IMR-90 (cell line): ENCODE data around the gene ABCA7. TPM values are rescaled to one million over a fixed set of nuclear protein-coding genes. Genes with fewer than 3 reads are reported as not detected.

Source experiments
- ATAC-seq: fragments of 200-7000 bp; cut with Tn5 transposase; 2 replicates; pipeline ENCODE4 v1.9.1; 2020; ENCODE audit warnings: low read depth, mild to moderate bottlenecking, moderate library complexity
- BruUV-seq: library from RNA; stranded (reverse); fragments of 400-500 nt; replicated peaks from 2 replicates; lab custom pipeline; 2021; lab: Mats Ljungman, UMichigan
- CTCF ChIA-PET: fragments of 300-600 bp; formaldehyde crosslinking; extraction: SDS; loops from one replicate; lab custom pipeline; 2021; ENCODE audit warnings: antibody characterized with exemption; lab: Yijun Ruan, JAX
- POLR2A ChIA-PET: fragments of 300-600 bp; sonication (Branson Sonifier 250); formaldehyde crosslinking; loops from one replicate; lab custom pipeline; 2022; ENCODE audit warnings: antibody characterized with exemption; ENCODE audit not compliant: unreplicated experiment; lab: Charles Lee
- DNase-seq: peaks from one replicate; pipeline ENCODE4 v3.0.0; 2013
- H2AFZ ChIP-seq: replicated peaks from 2 replicates; pipeline ENCODE3; 2013; ENCODE audit warnings: low read length, mild to moderate bottlenecking; ENCODE audit not compliant: poor library complexity
- H2AK5ac ChIP-seq: 2 replicates; pipeline ENCODE4 v1.6.1; 2013; ENCODE audit warnings: low read depth, low read length, inconsistent platforms
- H2AK9ac ChIP-seq: replicated peaks from 2 replicates; pipeline ENCODE3; 2013; ENCODE audit warnings: mild to moderate bottlenecking, low read depth, low read length, moderate library complexity; ENCODE audit not compliant: poor library complexity
- H2BK120ac ChIP-seq: 2 replicates; pipeline ENCODE4 v1.6.1; 2013; ENCODE audit warnings: low read depth, low read length, inconsistent platforms
- H2BK15ac ChIP-seq: 3 replicates; pipeline ENCODE4 v1.6.1; 2013; ENCODE audit warnings: low read depth, low read length, inconsistent platforms
- H2BK20ac ChIP-seq: 2 replicates; pipeline ENCODE4 v1.6.1; 2013; ENCODE audit warnings: low read depth, mild to moderate bottlenecking, inconsistent platforms, low read length, moderate library complexity
- H2BK5ac ChIP-seq: 2 replicates; pipeline ENCODE4 v1.6.1; 2013; ENCODE audit warnings: mild to moderate bottlenecking, low read depth, low read length, inconsistent platforms; ENCODE audit not compliant: poor library complexity, severe bottlenecking
- H3K14ac ChIP-seq: replicated peaks from 2 replicates; pipeline ENCODE4 v1.6.1; 2013; ENCODE audit warnings: low read depth, low read length, inconsistent platforms
- H3K18ac ChIP-seq: 2 replicates; pipeline ENCODE4 v1.6.1; 2013; ENCODE audit warnings: low read depth, low read length, control low read depth
- H3K23ac ChIP-seq: 2 replicates; pipeline ENCODE4 v1.6.1; 2013; ENCODE audit warnings: low read depth, low read length, inconsistent platforms
- H3K27ac ChIP-seq: 2 replicates; pipeline ENCODE4 v1.5.1; 2013; ENCODE audit warnings: mild to moderate bottlenecking, control low read depth, low read length; ENCODE audit not compliant: insufficient read depth
- H3K27me3 ChIP-seq: 2 replicates; pipeline ENCODE4 v1.6.1; 2013; ENCODE audit warnings: low read length; ENCODE audit not compliant: control insufficient read depth, insufficient read depth
- H3K36me3 ChIP-seq: 2 replicates; pipeline ENCODE4 v1.6.1; 2013; ENCODE audit warnings: low read length, mixed read lengths; ENCODE audit not compliant: control insufficient read depth, insufficient read depth
- H3K4ac ChIP-seq: 2 replicates; pipeline ENCODE4 v1.6.1; 2013; ENCODE audit warnings: low read depth, low read length, inconsistent platforms
- H3K4me1 ChIP-seq: 2 replicates; pipeline ENCODE4 v1.6.1; 2013; ENCODE audit warnings: low read length, mixed read lengths; ENCODE audit not compliant: control insufficient read depth, insufficient read depth
- H3K4me2 ChIP-seq: 2 replicates; pipeline ENCODE4 v1.6.1; 2013; ENCODE audit warnings: low read depth, mild to moderate bottlenecking, control low read depth, low read length, moderate library complexity
- H3K4me3 ChIP-seq: 2 replicates; pipeline ENCODE4 v1.5.1; 2013; ENCODE audit warnings: low read depth, mild to moderate bottlenecking, control low read depth, low read length, moderate library complexity; ENCODE audit not compliant: insufficient read depth
- H3K56ac ChIP-seq: 2 replicates; pipeline ENCODE4 v1.6.1; 2013; ENCODE audit warnings: low read length, inconsistent platforms; ENCODE audit not compliant: insufficient read depth; ENCODE audit errors: extremely low read depth
- H3K79me1 ChIP-seq, 2 experiments: 2 replicates each; pipeline ENCODE4 v1.6.1; 2013; ENCODE audit warnings: low read length in 2 of 2, inconsistent platforms in 1 of 2, low read depth in 1 of 2
- H3K9ac ChIP-seq: 2 replicates; pipeline ENCODE4 v1.6.1; 2013; ENCODE audit warnings: low read depth, low read length, control low read depth
- H3K9me1 ChIP-seq: 2 replicates; pipeline ENCODE4 v1.6.1; 2013; ENCODE audit warnings: low read length, inconsistent platforms; ENCODE audit not compliant: insufficient read depth
- H3K9me3 ChIP-seq: 2 replicates; pipeline ENCODE4 v1.6.1; 2013; ENCODE audit warnings: low read length; ENCODE audit not compliant: control insufficient read depth, insufficient read depth
- H4K20me1 ChIP-seq: 2 replicates; pipeline ENCODE4 v1.6.1; 2013; ENCODE audit warnings: low read length, inconsistent platforms; ENCODE audit not compliant: insufficient read depth
- H4K5ac ChIP-seq: 2 replicates; pipeline ENCODE4 v1.6.1; 2013; ENCODE audit warnings: mild to moderate bottlenecking, low read depth, low read length, control low read depth
- H4K8ac ChIP-seq, 2 experiments: 2 replicates each; pipeline ENCODE4 v1.6.1; 2013; ENCODE audit warnings: low read depth in 2 of 2, low read length in 2 of 2, control low read depth in 1 of 2, inconsistent platforms in 1 of 2
- H4K91ac ChIP-seq: 2 replicates; pipeline ENCODE4 v1.6.1; 2013; ENCODE audit warnings: low read depth, low read length, inconsistent platforms; ENCODE audit not compliant: insufficient read depth
- BHLHE40 ChIP-seq: fragments of 150-350 bp; IDR thresholded peaks from 2 replicates; pipeline ENCODE4 v1.6.1; 2016; ENCODE audit warnings: mild to moderate bottlenecking, low read depth, low read length
- CEBPB ChIP-seq: IDR thresholded peaks from 2 replicates; pipeline ENCODE4 v1.6.1; 2012; ENCODE audit warnings: low read depth, low read length, improper control_type of control experiment
- CHD1 ChIP-seq: IDR thresholded peaks from 2 replicates; pipeline ENCODE4 v1.6.1; 2012; ENCODE audit warnings: low read depth, low read length, improper control_type of control experiment
- CTCF ChIP-seq: conservative IDR thresholded peaks from 2 replicates; pipeline ENCODE4 v1.5.1; 2012; ENCODE audit warnings: mild to moderate bottlenecking, low read depth, low read length, improper control_type of control experiment
- FOS ChIP-seq: fragments of 150-350 bp; IDR thresholded peaks from 2 replicates; pipeline ENCODE4 v1.6.1; 2016; ENCODE audit warnings: low read depth, low read length
- MAFK ChIP-seq: IDR thresholded peaks from 2 replicates; pipeline ENCODE4 v1.6.1; 2012; ENCODE audit warnings: low read depth, low read length, improper control_type of control experiment
- MAZ ChIP-seq: IDR thresholded peaks from 2 replicates; pipeline ENCODE4 v1.6.1; 2012; ENCODE audit warnings: low read depth, mild to moderate bottlenecking, low read length, improper control_type of control experiment, moderate library complexity, borderline replicate concordance
- MXI1 ChIP-seq: IDR thresholded peaks from 2 replicates; pipeline ENCODE4 v1.6.1; 2012; ENCODE audit warnings: low read depth, mild to moderate bottlenecking, low read length, moderate library complexity, borderline replicate concordance
- NFE2L2 ChIP-seq: fragments of 150-350 bp; IDR thresholded peaks from 2 replicates; pipeline ENCODE4 v1.6.1; 2016; ENCODE audit warnings: low read depth, mild to moderate bottlenecking, low read length
- POLR2A ChIP-seq: IDR thresholded peaks from 2 replicates; pipeline ENCODE4 v1.6.1; 2012; ENCODE audit warnings: mild to moderate bottlenecking, low read depth, low read length
- RAD21 ChIP-seq: IDR thresholded peaks from 2 replicates; pipeline ENCODE4 v1.6.1; 2012; ENCODE audit warnings: low read length, improper control_type of control experiment
- RCOR1 ChIP-seq: IDR thresholded peaks from 2 replicates; pipeline ENCODE4 v1.6.1; 2012; ENCODE audit warnings: mild to moderate bottlenecking, low read length, improper control_type of control experiment; ENCODE audit not compliant: insufficient replicate concordance
- RFX5 ChIP-seq: IDR thresholded peaks from 2 replicates; pipeline ENCODE4 v1.8.0; 2012; ENCODE audit warnings: low read depth, mild to moderate bottlenecking, low read length, moderate library complexity
- SMC3 ChIP-seq: fragments of 150-350 bp; IDR thresholded peaks from 2 replicates; pipeline ENCODE4 v1.6.1; 2016; ENCODE audit warnings: low read depth, mild to moderate bottlenecking, antibody characterized with exemption, low read length, moderate library complexity
- WGBS, 2 experiments: methylation state at CpG; one replicate each; pipeline versions ENCODE4 v1.1.5 to v1.1.7; 2013; ENCODE audit warnings: missing lambda C conversion rate in 2 of 2; ENCODE audit not compliant: insufficient read length in 1 of 2; ENCODE audit errors: extremely low coverage in 2 of 2; 5-methylcytosine and 5-hydroxymethylcytosine counted together
- dilution Hi-C: fragments of 300-500 bp; cut with HindIII; formaldehyde crosslinking; loops from one replicate; pipeline ENCODE4 v1.14.3; 2018; ENCODE audit warnings: low sequenced_read_pairs; ENCODE audit not compliant: unreplicated experiment
- in situ Hi-C: fragments of 300-500 bp; cut with MboI; formaldehyde crosslinking; loops from 3 replicates; pipeline ENCODE4 v1.14.3; 2019; ENCODE audit warnings: low sequenced_read_pairs, inconsistent platforms, mixed read lengths
- intact Hi-C: fragments of 100-400 bp; cut with micrococcal nuclease; formaldehyde crosslinking; loops from 2 replicates; pipeline ENCODE4 v1.10.0; 2022
- polyA plus RNA-seq, 3 experiments: library from polyadenylated mRNA; depleted of rRNA; stranded (reverse); fragments of >200 nt; gene quantifications; 2 replicates each; pipeline ENCODE4 v1.2.3, GENCODE V29; 2012; ENCODE audit warnings: low replicate concordance in 1 of 3
- total RNA-seq: library from RNA; depleted of rRNA; stranded (reverse); fragments of >200 nt; gene quantifications from 2 replicates; pipeline ENCODE4 v1.2.3, GENCODE V29; 2012
- TF ChIP-seq, protein P1 (sequence below): fragments of 150-350 bp; IDR thresholded peaks from 2 replicates; pipeline ENCODE4 v1.6.1; 2016; ENCODE audit warnings: low read depth, mild to moderate bottlenecking, low read length, moderate library complexity, borderline replicate concordance
- TF ChIP-seq, protein P2 (sequence below): fragments of 150-350 bp; IDR thresholded peaks from 2 replicates; pipeline ENCODE4 v1.6.1; 2017; ENCODE audit warnings: mild to moderate bottlenecking, antibody characterized with exemption, low read length, low read depth

The ABCA7 gene
- total and polyA plus RNA-seq, 2 of the 4 experiments (the other 2 are of a cell fraction), result 0.36 to 3.3 TPM

- no peak overlapping the region for H3K4me2 ChIP-seq
- H4K91ac ChIP-seq, result no peak overlapping the region
- no peak overlapping the region for H2AK9ac ChIP-seq
- H3K9ac ChIP-seq, result no peak overlapping the region
- ATAC-seq (no peak), DNase-seq (no peak)
- no peak overlapping the region for H3K4ac ChIP-seq
- peaks cover 5% of the 10 kb centered on the region for H3K4me1 ChIP-seq
- TF ChIP-seq RAD21 (no peak), MXI1 (no peak), CTCF (no peak), FOS (no peak), SMC3 (no peak), NFE2L2 (no peak), MAFK (no peak), CHD1 (no peak), POLR2A (no peak), BHLHE40 (no peak), RCOR1 (no peak), RFX5 (no peak), MAZ (no peak), CEBPB (no peak)
- TF ChIP-seq, protein P1, sequence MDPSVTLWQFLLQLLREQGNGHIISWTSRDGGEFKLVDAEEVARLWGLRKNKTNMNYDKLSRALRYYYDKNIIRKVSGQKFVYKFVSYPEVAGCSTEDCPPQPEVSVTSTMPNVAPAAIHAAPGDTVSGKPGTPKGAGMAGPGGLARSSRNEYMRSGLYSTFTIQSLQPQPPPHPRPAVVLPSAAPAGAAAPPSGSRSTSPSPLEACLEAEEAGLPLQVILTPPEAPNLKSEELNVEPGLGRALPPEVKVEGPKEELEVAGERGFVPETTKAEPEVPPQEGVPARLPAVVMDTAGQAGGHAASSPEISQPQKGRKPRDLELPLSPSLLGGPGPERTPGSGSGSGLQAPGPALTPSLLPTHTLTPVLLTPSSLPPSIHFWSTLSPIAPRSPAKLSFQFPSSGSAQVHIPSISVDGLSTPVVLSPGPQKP, result no peak
- TF ChIP-seq, protein P2, sequence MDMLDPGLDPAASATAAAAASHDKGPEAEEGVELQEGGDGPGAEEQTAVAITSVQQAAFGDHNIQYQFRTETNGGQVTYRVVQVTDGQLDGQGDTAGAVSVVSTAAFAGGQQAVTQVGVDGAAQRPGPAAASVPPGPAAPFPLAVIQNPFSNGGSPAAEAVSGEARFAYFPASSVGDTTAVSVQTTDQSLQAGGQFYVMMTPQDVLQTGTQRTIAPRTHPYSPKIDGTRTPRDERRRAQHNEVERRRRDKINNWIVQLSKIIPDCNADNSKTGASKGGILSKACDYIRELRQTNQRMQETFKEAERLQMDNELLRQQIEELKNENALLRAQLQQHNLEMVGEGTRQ, result no peak
- dilution Hi-C loops, result no loop called here
- H2BK5ac ChIP-seq, result no peak overlapping the region
- no peak overlapping the region for H4K5ac ChIP-seq
- H3K9me1 ChIP-seq, result no peaks in the 10 kb centered on the region
- H3K36me3 ChIP-seq, result peaks cover 46% of the 10 kb centered on the region
- H3K18ac ChIP-seq, result no peak overlapping the region
- H2BK120ac ChIP-seq, result no peak overlapping the region
- H4K8ac ChIP-seq, result no peak overlapping the region
- no peak overlapping the region for H3K56ac ChIP-seq
- no TSS peak for BruUV-seq
- no peak overlapping the region for H2BK15ac ChIP-seq
- H3K4me3 ChIP-seq, result no peak overlapping the region
- no peak overlapping the region for H3K23ac ChIP-seq
- intact Hi-C loops, result no loop called here
- peaks cover 0 to 5% of the 10 kb centered on the region in 2 experiments; a peak in 2 of 4 replicates for H3K79me1 ChIP-seq
- CTCF ChIA-PET, result no interaction called here
- 91% methylated on average over 6 of the region's 42 CpGs; no CpG with 5 or more reads in 1 of the 2 experiments for WGBS, 2 experiments
- no peak overlapping the region for H2AK5ac ChIP-seq
- no peak overlapping the region for H3K27ac ChIP-seq
- no peak overlapping the region for H2BK20ac ChIP-seq
- no peaks in the 10 kb centered on the region; the same call in 1 of the 2 replicates for H4K20me1 ChIP-seq
- H3K14ac ChIP-seq, result no peak overlapping the region
- H3K9me3 ChIP-seq, result no peaks in the 10 kb centered on the region
- in situ Hi-C loops, result no loop called here
- H2AFZ ChIP-seq, result no peak overlapping the region
- POLR2A ChIA-PET, result no interaction called here
- H3K27me3 ChIP-seq, result peaks cover 13% of the 10 kb centered on the region
Observed at GRCh38 chr19:991932-992669, 47.8 kb upstream of the ABCA7 start.
